SK-N-SH (cell line): Measurements from ENCODE around the gene MMAB. TPM values are rescaled to one million over a fixed set of nuclear protein-coding genes. Genes with fewer than 3 reads are reported as not detected.

Experiments
- CTCF ChIA-PET: fragments of 300-600, 350-600 bp; formaldehyde crosslinking; extraction: SDS; loops from one replicate; lab custom pipeline; 2021; lab: Yijun Ruan, JAX
- POLR2A ChIA-PET: fragments of 350-600 bp; sonication (Branson Sonifier 250); formaldehyde crosslinking; extraction: SDS; loops from one replicate; lab custom pipeline; 2020; ENCODE audit warnings: antibody characterized with exemption, inconsistent platforms; lab: Yijun Ruan, JAX
- DNase-seq: peaks from one replicate; pipeline ENCODE4 v3.0.0; 2012
- H2AFZ ChIP-seq: fragments of 200-600 bp; sonication (generic); 2 replicates; pipeline ENCODE4 v1.8.1; 2016; ENCODE audit warnings: antibody characterized with exemption, mild to moderate bottlenecking, low read depth
- H3F3A ChIP-seq: fragments of 200-600 bp; sonication (generic); replicated peaks from 2 replicates; pipeline ENCODE3; 2016; ENCODE audit warnings: antibody characterized with exemption, mild to moderate bottlenecking; ENCODE audit not compliant: insufficient read depth
- H3K27ac ChIP-seq, 2 experiments: fragments of 200-500 bp in 1 of 2; fragments of 200-600 bp in 1 of 2; sonication (Bioruptor generic) in 1 of 2; sonication (generic), shearing (Covaris generic) in 1 of 2; 2 replicates each; pipeline versions ENCODE4 v1.5.1 to v1.6.1; 2014 to 2016; ENCODE audit warnings: low read depth in 2 of 2, inconsistent platforms in 1 of 2, low read length in 1 of 2, mild to moderate bottlenecking in 1 of 2, mixed read lengths in 1 of 2
- H3K27me3 ChIP-seq: fragments of 200-600 bp; sonication (generic), shearing (Covaris generic); 2 replicates; pipeline ENCODE4 v1.6.1; 2016; ENCODE audit warnings: mixed run types; ENCODE audit not compliant: insufficient read depth
- H3K36me3 ChIP-seq, 2 experiments: fragments of 200-500 bp in 1 of 2; fragments of 200-600 bp in 1 of 2; sonication (Bioruptor generic) in 1 of 2; sonication (generic) in 1 of 2; replicated peaks in 1 of 2; 2 replicates each; pipeline versions ENCODE3 to v1.5.1; 2014 to 2016; ENCODE audit warnings: low read length in 1 of 2, mild to moderate bottlenecking in 1 of 2; ENCODE audit not compliant: insufficient read depth in 2 of 2, control insufficient read depth in 1 of 2
- H3K4me1 ChIP-seq, 2 experiments: fragments of 200-500 bp in 1 of 2; fragments of 200-600 bp in 1 of 2; sonication (Bioruptor generic) in 1 of 2; sonication (generic), shearing (Covaris generic) in 1 of 2; 2 replicates each; pipeline versions ENCODE4 v1.5.1 to v1.6.1; 2014 to 2016; ENCODE audit warnings: low read depth in 1 of 2, low read length in 1 of 2, mixed run types in 1 of 2; ENCODE audit not compliant: insufficient read depth in 2 of 2, control insufficient read depth in 1 of 2
- H3K4me2 ChIP-seq: fragments of 200-600 bp; sonication (generic), shearing (Covaris generic); 2 replicates; pipeline ENCODE4 v1.6.1; 2017; ENCODE audit warnings: mixed run types
- H3K4me3 ChIP-seq, 2 experiments: fragments of 200-500 bp in 1 of 2; fragments of 200-600 bp in 1 of 2; sonication (Bioruptor generic) in 1 of 2; sonication (generic), shearing (Covaris generic) in 1 of 2; 2 replicates each; pipeline versions ENCODE4 v1.5.1 to v1.8.1; 2014 to 2016; ENCODE audit warnings: low read depth in 2 of 2, inconsistent platforms in 1 of 2, low read length in 1 of 2, mild to moderate bottlenecking in 1 of 2, mixed read lengths in 1 of 2, moderate library complexity in 1 of 2
- H3K79me2 ChIP-seq: fragments of 200-600 bp; sonication (generic); 2 replicates; pipeline ENCODE4 v1.8.1; 2017; ENCODE audit warnings: mild to moderate bottlenecking; ENCODE audit not compliant: insufficient read depth
- H3K9ac ChIP-seq: fragments of 200-600 bp; sonication (generic); 2 replicates; pipeline ENCODE4 v1.6.1; 2017; ENCODE audit warnings: mixed run types
- H3K9me2 ChIP-seq: fragments of 200-600 bp; sonication (generic); 2 replicates; pipeline ENCODE4 v1.6.1; 2017; ENCODE audit warnings: mixed run types
- H3K9me3 ChIP-seq: fragments of 200-600 bp; sonication (generic); 2 replicates; pipeline ENCODE4 v1.6.1; 2017; ENCODE audit warnings: mixed run types, mild to moderate bottlenecking, moderate library complexity
- H4K20me1 ChIP-seq: fragments of 200-600 bp; sonication (generic); 2 replicates; pipeline ENCODE4 v1.6.1; 2017; ENCODE audit warnings: mild to moderate bottlenecking, mixed run types; ENCODE audit not compliant: insufficient read depth
- CHD2 ChIP-seq: fragments of 150-350 bp; IDR thresholded peaks from 2 replicates; pipeline ENCODE4 v1.6.1; 2018; ENCODE audit warnings: low read length; ENCODE audit not compliant: partially characterized antibody
- EP300 ChIP-seq, 2 experiments: IDR thresholded peaks; 2 replicates each; pipeline versions ENCODE4 v1.4.0 to v1.6.1; 2012; ENCODE audit warnings: borderline replicate concordance in 1 of 2, low read depth in 1 of 2, low read length in 1 of 2
- FOSL2 ChIP-seq: IDR thresholded peaks from 2 replicates; pipeline ENCODE4 v1.4.0; 2012; ENCODE audit warnings: low read depth, mild to moderate bottlenecking, moderate library complexity, borderline replicate concordance
- FOXJ3 ChIP-seq: sonication (generic); formaldehyde crosslinking; IDR thresholded peaks from 2 replicates; pipeline ENCODE4 v1.5.1; 2020; ENCODE audit warnings: mild to moderate bottlenecking, missing genetic modification reagents
- FOXM1 ChIP-seq: IDR thresholded peaks from 2 replicates; pipeline ENCODE4 v1.4.0; 2012; ENCODE audit warnings: low read depth, mild to moderate bottlenecking
- GABPA ChIP-seq: IDR thresholded peaks from 2 replicates; pipeline ENCODE4 v1.4.0; 2012; ENCODE audit warnings: low read depth, mild to moderate bottlenecking
- IRF3 ChIP-seq: fragments of 150-350 bp; IDR thresholded peaks from 2 replicates; pipeline ENCODE4 v1.6.1; 2016; ENCODE audit warnings: mild to moderate bottlenecking, low read depth, low read length
- JUND ChIP-seq: IDR thresholded peaks from 2 replicates; pipeline ENCODE4 v1.4.0; 2012
- MAX ChIP-seq: IDR thresholded peaks from 2 replicates; pipeline ENCODE4 v1.4.0; 2012; ENCODE audit warnings: low read depth
- MXI1 ChIP-seq: IDR thresholded peaks from 2 replicates; pipeline ENCODE4 v1.6.1; 2012; ENCODE audit warnings: mild to moderate bottlenecking, low read depth, low read length, improper control_type of control experiment
- POLR2AphosphoS5 ChIP-seq: IDR thresholded peaks from 2 replicates; pipeline ENCODE4 v1.6.1; 2012; ENCODE audit warnings: low read depth, low read length
- RAD21 ChIP-seq: IDR thresholded peaks from 2 replicates; pipeline ENCODE4 v1.6.1; 2012; ENCODE audit warnings: mild to moderate bottlenecking, low read length
- RFX5 ChIP-seq: IDR thresholded peaks from 2 replicates; pipeline ENCODE4 v1.6.1; 2012; ENCODE audit warnings: mild to moderate bottlenecking, improper control_type of control experiment, low read length
- RXRA ChIP-seq: IDR thresholded peaks from 2 replicates; pipeline ENCODE4 v1.4.0; 2012; ENCODE audit warnings: low read depth, mild to moderate bottlenecking, borderline replicate concordance
- TAF1 ChIP-seq: IDR thresholded peaks from 2 replicates; pipeline ENCODE4 v1.6.1; 2012; ENCODE audit warnings: low read depth, mild to moderate bottlenecking, low read length, moderate library complexity, borderline replicate concordance
- TCF12 ChIP-seq: IDR thresholded peaks from 2 replicates; pipeline ENCODE4 v1.4.0; 2012
- TEAD4 ChIP-seq: IDR thresholded peaks from 2 replicates; pipeline ENCODE4 v1.4.0; 2012; ENCODE audit warnings: mild to moderate bottlenecking, borderline replicate concordance; ENCODE audit not compliant: insufficient read depth
- YY1 ChIP-seq: IDR thresholded peaks from 2 replicates; pipeline ENCODE4 v1.4.0; 2012; ENCODE audit warnings: low read depth, mild to moderate bottlenecking
- WGBS: methylation state at CpG from one replicate; pipeline ENCODE4 v1.1.6; 2017; ENCODE audit warnings: low lambda C conversion rate; 5-methylcytosine and 5-hydroxymethylcytosine counted together
- polyA plus RNA-seq, 3 experiments: library from polyadenylated mRNA; depleted of rRNA; stranded (reverse); fragments of >200 nt; gene quantifications; 2 replicates each; pipeline ENCODE4 v1.2.3, GENCODE V29; 2012
- TF ChIP-seq, protein P1 (sequence below): IDR thresholded peaks from 2 replicates; pipeline ENCODE4; 2012
- TF ChIP-seq, protein P2 (sequence below): IDR thresholded peaks from 2 replicates; pipeline ENCODE4 v1.6.1; 2012; ENCODE audit warnings: mild to moderate bottlenecking, low read depth, low read length, moderate library complexity
- TF ChIP-seq, protein P3 (sequence below): IDR thresholded peaks from 2 replicates; pipeline ENCODE4 v1.4.0; 2012; ENCODE audit warnings: low read depth, borderline replicate concordance

MMAB gene
- polyA plus RNA-seq, 1 of the 3 experiments (the other 2 are of a cell fraction) = 15.9 TPM

DNA sequence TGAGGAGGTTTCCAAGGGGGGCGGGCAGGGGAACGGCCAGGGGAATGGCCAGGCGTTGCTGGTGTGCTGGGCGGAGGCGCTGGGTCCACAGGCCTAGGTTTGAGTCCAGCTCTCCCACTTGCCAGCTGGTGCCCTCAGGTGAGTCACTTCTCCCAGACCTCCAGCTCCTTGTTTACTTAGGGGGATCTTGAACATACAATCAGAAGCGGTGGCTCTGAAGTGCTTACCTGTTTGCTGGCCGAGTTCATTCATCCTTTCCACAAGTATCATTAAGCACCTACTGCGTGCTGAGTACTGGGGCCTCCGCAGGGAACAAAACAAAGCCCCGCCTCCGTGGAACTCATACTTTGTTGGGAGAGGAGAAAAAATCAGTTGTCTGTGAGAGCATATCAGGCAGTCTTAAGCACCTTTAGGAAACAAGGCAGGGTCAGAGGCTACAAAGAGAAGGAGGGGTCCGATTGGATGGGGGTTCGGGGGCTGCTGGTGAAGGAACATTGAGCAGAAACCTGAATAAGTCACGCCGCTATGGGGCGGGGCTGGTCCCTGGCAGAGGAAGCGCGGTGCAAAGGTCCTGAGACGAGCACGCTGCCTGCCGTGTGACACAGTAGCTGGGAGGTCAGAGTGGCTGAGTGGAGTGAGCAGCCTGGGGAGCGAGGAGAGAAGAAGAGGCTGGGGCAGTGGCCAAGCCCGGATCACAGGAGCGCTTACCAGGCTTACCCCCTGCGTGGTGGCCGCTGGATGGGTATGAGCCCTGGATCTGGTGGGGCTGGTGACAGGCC lies 15.3 kb upstream of the MMAB start:
- WGBS = 96% methylated on average over 20 of the region's 26 CpGs
- Histone ChIP-seq H4K20me1 (no peaks in the 10 kb centered on the region), H3K27ac (no peak overlapping the region), H3K4me1 (peaks cover 0 to 29% of the 10 kb centered on the region in 2 experiments; a peak in 2 of 4 replicates), H3K4me2 (no peak overlapping the region), H3K9me3 (no peaks in the 10 kb centered on the region), H3K9me2 (no peaks in the 10 kb centered on the region), H3K4me3 (no peak overlapping the region), H3K27me3 (no peaks in the 10 kb centered on the region), H3K79me2 (no peaks in the 10 kb centered on the region), H2AFZ (no peak overlapping the region), H3F3A (no peaks in the 10 kb centered on the region), H3K36me3 (peaks cover 0 to 15% of the 10 kb centered on the region in 2 experiments), H3K9ac (no peak overlapping the region)
- ChIA-PET CTCF (interaction anchor here (0.9 to 3.9 kb wide), 7 partner anchors 8 to 187 kb away, joined by 3 to 25 read pairs (median 4); no protein-coding TSS in a partner anchor), POLR2A (interaction anchor here (1.3 kb wide), 1 partner anchor 66 kb away, joined by 3 read pairs; no protein-coding TSS in a partner anchor)
- no peak for TF ChIP-seq FOXM1
- TF ChIP-seq FOXJ3 = no peak
- no peak for TF ChIP-seq EP300 (IDR thresholded peaks at IDR 0.05; ENCODE audit: borderline replicate concordance in 1 of 2, low read depth in 1 of 2, low read length in 1 of 2)
- TF ChIP-seq RAD21 = no peak
- TF ChIP-seq GABPA = no peak
- TF ChIP-seq, protein P1, sequence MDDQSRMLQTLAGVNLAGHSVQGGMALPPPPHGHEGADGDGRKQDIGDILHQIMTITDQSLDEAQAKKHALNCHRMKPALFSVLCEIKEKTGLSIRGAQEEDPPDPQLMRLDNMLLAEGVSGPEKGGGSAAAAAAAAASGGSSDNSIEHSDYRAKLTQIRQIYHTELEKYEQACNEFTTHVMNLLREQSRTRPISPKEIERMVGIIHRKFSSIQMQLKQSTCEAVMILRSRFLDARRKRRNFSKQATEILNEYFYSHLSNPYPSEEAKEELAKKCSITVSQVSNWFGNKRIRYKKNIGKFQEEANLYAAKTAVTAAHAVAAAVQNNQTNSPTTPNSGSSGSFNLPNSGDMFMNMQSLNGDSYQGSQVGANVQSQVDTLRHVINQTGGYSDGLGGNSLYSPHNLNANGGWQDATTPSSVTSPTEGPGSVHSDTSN = no peak
- TF ChIP-seq YY1 = no peak
- DNase-seq = no peak

GRCh38 chr12:109587921-109588320 lies 14.6 kb upstream of the MMAB start:
- no peaks in the 10 kb centered on the region for H3F3A ChIP-seq
- no peak overlapping the region for H3K4me2 ChIP-seq
- no peak overlapping the region for H3K9ac ChIP-seq
- H3K4me1 ChIP-seq = peaks cover 0 to 29% of the 10 kb centered on the region in 2 experiments; a peak in 2 of 4 replicates
- CTCF ChIA-PET = interaction anchor here (0.9 to 3.9 kb wide), 4 partner anchors 9 to 187 kb away, joined by 3 to 25 read pairs (median 4); no protein-coding TSS in a partner anchor
- H2AFZ ChIP-seq = no peak overlapping the region
- DNase-seq = no peak
- POLR2A ChIA-PET = no interaction called here
- H3K27ac ChIP-seq = no peak overlapping the region
- no peaks in the 10 kb centered on the region for H3K9me2 ChIP-seq
- H3K4me3 ChIP-seq = no peak overlapping the region
- peaks cover 0 to 16% of the 10 kb centered on the region in 2 experiments for H3K36me3 ChIP-seq
- 94% methylated on average over 11 of the region's 18 CpGs for WGBS
- H3K79me2 ChIP-seq = no peaks in the 10 kb centered on the region
- H4K20me1 ChIP-seq = no peaks in the 10 kb centered on the region
- no peaks in the 10 kb centered on the region for H3K27me3 ChIP-seq
- H3K9me3 ChIP-seq = no peaks in the 10 kb centered on the region
- TF ChIP-seq, protein P2, sequence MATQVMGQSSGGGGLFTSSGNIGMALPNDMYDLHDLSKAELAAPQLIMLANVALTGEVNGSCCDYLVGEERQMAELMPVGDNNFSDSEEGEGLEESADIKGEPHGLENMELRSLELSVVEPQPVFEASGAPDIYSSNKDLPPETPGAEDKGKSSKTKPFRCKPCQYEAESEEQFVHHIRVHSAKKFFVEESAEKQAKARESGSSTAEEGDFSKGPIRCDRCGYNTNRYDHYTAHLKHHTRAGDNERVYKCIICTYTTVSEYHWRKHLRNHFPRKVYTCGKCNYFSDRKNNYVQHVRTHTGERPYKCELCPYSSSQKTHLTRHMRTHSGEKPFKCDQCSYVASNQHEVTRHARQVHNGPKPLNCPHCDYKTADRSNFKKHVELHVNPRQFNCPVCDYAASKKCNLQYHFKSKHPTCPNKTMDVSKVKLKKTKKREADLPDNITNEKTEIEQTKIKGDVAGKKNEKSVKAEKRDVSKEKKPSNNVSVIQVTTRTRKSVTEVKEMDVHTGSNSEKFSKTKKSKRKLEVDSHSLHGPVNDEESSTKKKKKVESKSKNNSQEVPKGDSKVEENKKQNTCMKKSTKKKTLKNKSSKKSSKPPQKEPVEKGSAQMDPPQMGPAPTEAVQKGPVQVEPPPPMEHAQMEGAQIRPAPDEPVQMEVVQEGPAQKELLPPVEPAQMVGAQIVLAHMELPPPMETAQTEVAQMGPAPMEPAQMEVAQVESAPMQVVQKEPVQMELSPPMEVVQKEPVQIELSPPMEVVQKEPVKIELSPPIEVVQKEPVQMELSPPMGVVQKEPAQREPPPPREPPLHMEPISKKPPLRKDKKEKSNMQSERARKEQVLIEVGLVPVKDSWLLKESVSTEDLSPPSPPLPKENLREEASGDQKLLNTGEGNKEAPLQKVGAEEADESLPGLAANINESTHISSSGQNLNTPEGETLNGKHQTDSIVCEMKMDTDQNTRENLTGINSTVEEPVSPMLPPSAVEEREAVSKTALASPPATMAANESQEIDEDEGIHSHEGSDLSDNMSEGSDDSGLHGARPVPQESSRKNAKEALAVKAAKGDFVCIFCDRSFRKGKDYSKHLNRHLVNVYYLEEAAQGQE = no peak
- TF ChIP-seq JUND (no peak), CHD2 (no peak), MXI1 (no peak), RFX5 (no peak), TCF12 (no peak), IRF3 (no peak), RXRA (no peak), TEAD4 (no peak), POLR2AphosphoS5 (no peak), FOXJ3 (no peak), FOSL2 (no peak), EP300 (IDR thresholded peaks at IDR 0.05; ENCODE audit: borderline replicate concordance in 1 of 2, low read depth in 1 of 2, low read length in 1 of 2) (no peak), MAX (no peak), TAF1 (no peak)
- TF ChIP-seq, protein P3, sequence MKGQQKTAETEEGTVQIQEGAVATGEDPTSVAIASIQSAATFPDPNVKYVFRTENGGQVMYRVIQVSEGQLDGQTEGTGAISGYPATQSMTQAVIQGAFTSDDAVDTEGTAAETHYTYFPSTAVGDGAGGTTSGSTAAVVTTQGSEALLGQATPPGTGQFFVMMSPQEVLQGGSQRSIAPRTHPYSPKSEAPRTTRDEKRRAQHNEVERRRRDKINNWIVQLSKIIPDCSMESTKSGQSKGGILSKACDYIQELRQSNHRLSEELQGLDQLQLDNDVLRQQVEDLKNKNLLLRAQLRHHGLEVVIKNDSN = no peak
